GM12801 (cell line): ENCODE results near the gene C2orf92.

Experiments
- TF ChIP-seq, protein P1 (sequence below): IDR thresholded peaks from one replicate; pipeline ENCODE4 v1.5.1; 2011; ENCODE audit warnings: control low read depth; ENCODE audit not compliant: insufficient read length; ENCODE audit errors: extremely low read depth

The C2orf92 gene

DNA sequence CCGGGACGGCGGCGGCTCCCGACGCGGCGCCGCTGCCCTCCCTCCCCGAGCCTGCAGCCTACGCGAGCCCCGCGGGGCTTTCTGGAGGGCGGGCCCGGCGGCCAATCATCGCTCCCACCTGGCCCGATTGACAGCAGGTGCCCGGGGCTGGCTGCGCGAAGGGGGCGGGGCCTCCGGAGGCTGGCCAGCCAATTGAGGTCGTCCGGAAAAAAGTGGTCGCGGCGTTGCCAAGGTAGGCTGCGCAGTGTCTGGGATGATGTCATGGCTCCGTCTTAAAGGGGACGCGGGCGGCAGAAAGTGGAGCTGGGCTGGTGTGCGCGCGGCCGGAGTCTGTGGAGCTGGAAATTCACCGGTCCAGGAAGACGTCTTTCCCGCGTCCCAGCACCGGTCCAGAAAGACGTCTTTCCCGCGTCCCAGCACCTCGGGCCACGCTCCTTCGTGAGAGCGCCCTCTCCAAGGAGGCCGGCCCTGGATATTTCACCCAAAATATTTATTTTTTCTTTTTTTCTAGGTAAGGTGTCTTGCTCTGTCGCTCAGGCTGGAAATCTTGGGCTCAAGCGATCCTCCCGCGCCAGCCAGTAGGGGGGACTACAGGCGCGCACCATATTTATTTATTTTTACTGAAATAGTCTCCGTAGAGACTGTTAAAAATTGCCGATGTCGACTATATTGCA is 5.4 kb upstream of the C2orf92 start, which contains the start of gene ACTR1B:
Gene ACTR1B (minus strand): TSS at position 83 of the 674 bp plus-strand sequence. CDS start 154 bp downstream, outside the sequence.
- TF ChIP-seq, protein P1, sequence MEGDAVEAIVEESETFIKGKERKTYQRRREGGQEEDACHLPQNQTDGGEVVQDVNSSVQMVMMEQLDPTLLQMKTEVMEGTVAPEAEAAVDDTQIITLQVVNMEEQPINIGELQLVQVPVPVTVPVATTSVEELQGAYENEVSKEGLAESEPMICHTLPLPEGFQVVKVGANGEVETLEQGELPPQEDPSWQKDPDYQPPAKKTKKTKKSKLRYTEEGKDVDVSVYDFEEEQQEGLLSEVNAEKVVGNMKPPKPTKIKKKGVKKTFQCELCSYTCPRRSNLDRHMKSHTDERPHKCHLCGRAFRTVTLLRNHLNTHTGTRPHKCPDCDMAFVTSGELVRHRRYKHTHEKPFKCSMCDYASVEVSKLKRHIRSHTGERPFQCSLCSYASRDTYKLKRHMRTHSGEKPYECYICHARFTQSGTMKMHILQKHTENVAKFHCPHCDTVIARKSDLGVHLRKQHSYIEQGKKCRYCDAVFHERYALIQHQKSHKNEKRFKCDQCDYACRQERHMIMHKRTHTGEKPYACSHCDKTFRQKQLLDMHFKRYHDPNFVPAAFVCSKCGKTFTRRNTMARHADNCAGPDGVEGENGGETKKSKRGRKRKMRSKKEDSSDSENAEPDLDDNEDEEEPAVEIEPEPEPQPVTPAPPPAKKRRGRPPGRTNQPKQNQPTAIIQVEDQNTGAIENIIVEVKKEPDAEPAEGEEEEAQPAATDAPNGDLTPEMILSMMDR: no peak

DNA sequence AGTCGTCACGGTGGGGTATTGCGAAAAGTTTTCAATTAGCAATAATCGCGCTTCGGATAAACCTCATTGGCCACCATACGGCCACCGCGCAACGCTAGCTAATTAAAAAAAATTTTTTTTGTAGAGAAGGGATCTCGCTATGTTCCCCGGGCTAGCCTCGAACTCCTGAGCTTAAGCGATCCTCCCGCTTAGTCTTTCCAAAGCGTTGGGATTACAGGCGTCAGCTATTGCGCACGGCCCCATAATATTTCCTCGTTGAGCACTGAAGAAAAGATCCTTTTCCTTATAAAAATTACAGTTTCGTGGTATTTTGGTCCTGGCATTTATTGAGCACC is 4.9 kb upstream of the C2orf92 start:
- TF ChIP-seq, protein P1: no peak

DNA sequence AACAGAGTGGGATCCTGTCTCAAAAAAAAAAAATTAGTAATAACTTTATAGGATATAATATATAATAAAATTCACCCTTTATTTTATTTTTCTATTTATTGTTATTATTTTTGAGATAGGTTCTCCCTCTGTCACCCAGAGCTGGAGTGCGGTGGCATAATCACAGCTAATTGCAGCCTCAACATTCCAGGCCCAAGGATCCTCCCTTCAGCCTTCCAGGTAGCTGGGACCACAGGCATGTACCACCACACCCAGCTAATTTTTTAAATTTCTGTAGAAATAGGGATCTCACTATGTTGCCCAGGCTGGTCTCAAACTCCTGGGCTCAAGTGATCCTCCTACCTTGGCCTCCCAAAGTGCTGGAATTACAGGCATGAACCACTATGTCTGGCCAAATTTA is 958 bp downstream of the C2orf92 start:
- TF ChIP-seq, protein P1: no peak

DNA sequence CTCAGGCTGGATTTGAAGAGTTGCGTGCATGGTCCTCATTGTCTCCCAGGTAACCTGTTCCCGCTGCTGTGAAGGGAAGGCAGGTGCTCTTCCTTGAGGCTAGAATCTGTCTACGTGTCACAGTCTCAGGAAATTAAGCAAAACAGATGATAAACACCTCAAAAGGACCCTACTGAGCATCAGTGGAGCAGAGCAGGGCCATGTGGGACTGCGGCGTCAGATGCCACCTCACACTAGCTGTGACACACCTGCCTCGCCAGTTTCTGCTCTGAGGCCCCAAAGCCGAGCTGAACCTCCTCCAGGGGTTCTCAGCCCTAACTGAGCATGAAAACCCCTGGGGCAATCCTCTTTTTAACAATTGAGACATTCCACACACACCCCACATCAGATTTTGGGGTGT is 2.0 kb downstream of the C2orf92 start:
- TF ChIP-seq, protein P1: no peak

DNA sequence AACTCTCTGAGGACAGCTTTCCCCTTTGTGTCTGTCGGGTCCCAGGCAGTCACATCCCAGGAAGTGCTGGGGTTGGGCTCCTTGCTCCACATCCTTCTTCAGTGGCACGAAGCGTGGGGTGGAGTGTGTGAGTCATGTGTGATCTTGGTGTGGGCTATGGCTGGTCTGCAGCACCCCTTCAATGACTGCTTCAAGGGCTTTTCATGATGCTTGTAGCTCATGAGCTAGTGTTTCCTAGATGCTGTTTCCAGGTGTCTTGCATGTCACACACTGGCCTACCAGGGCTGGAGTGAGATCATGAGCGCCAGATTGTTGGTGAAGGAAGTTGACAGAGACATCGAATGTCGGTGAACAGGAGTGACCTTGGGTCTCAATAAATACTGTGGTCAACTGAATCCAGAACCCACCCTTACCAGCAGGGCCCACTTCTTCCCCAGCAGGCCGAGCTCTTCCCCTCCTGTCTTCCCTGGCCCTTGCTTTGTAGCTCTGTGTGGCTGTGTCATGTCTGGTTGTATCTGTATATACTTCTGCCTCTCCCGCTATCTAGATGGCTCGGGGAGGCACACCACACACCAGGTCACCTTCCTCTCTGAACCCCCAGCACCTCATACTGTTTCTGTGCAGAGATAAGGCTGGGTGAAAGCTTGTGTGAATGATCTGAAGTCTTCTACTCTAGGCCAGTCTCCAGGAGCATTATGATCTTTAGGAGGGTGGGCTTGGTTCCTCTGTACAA is 3.8 kb downstream of the C2orf92 start:
- TF ChIP-seq, protein P1: no peak

DNA sequence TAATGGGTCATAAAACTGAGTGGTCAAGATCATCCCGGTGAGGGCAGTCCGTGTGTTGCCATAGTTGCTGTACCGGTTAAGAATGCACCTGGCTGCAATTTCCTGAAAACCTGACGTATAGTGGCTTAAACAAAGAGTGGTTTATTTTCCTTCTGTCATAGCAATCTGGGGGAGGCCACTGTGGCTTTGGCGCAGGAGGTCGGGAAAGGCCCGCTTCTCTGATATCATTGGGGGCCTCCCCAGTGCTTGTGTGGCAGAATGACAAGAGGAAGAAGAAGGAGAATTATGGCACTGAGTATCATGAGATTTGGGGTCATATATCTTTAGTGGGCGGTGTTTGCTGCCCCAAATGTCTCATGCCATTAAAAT is 4.4 kb downstream of the C2orf92 start:
- TF ChIP-seq, protein P1: no peak

DNA sequence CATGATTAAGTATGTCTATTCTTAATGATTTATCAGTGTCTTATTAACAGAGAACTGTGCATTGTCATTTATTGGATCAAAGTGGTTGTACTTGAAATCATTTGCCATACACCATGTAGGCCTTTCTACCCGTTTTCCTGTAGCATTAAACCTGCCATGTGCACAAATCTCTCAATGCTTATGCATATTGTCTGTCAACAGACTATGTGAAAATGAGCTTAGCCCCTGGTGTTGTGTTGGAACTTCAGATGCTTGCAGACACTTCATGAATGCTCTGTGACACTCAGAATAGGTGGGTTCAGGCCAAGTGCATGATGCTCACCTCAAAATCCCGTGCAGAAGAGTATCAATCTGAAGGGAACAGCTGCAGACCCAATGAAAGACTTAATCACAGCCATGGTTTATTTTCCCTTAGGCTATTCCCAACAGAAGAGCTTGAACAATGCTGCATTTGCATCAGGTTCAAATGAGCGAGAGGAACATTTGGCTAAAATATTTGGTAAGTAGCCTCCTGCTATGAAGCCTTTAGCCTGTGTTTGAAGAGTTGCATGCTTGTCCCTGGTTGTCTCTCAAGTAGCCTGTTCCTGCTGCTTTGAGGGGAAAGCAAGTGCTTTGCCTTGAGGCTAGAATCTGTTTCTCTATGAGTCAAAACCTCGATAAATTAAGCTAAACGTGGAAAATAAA is 6.1 kb downstream of the C2orf92 start:
- TF ChIP-seq, protein P1: no peak
